A673 (cell line): ENCODE measurements around the gene FAM217B. TPM values are rescaled to one million over a fixed set of nuclear protein-coding genes. Genes with fewer than 3 reads are reported as not detected.

Experiments used
- BruUV-seq: library from RNA; stranded (reverse); fragments of 400-500 nt; replicated peaks from 2 replicates; lab custom pipeline; 2021; lab: Mats Ljungman, UMichigan
- CTCF ChIA-PET: fragments of 300-600 bp; sonication (Branson Sonifier 250); formaldehyde crosslinking; loops from one replicate; lab custom pipeline; 2022; ENCODE audit warnings: antibody characterized with exemption; lab: Charles Lee
- POLR2A ChIA-PET: fragments of 300-600 bp; sonication (Branson Sonifier 250); formaldehyde crosslinking; loops from one replicate; lab custom pipeline; 2022; ENCODE audit warnings: antibody characterized with exemption; ENCODE audit not compliant: low non-redundant PET; lab: Charles Lee
- DNase-seq: peaks from one replicate; pipeline ENCODE4 v3.0.0-alpha.2; 2015; ENCODE audit warnings: low spot score
- H3K27ac ChIP-seq: fragments of 200-600 bp; sonication (generic); 2 replicates; pipeline ENCODE4 v1.5.1; 2016; ENCODE audit warnings: mixed run types, low read depth, mild to moderate bottlenecking, mixed read lengths, antibody characterized with exemption, low read length; ENCODE audit not compliant: poor library complexity, severe bottlenecking
- H3K27me3 ChIP-seq: fragments of 200-600 bp; sonication (generic); replicated peaks from 2 replicates; pipeline ENCODE4 v1.6.1; 2017; ENCODE audit warnings: mixed run types, low read depth, mild to moderate bottlenecking, mixed read lengths, antibody characterized with exemption, low read length; ENCODE audit not compliant: insufficient read depth, poor library complexity
- H3K36me3 ChIP-seq: fragments of 200-600 bp; sonication (generic); 2 replicates; pipeline ENCODE4 v1.6.1; 2016; ENCODE audit warnings: mixed run types, mild to moderate bottlenecking, mixed read lengths, antibody characterized with exemption, low read length; ENCODE audit not compliant: insufficient read depth, poor library complexity, severe bottlenecking
- H3K4me1 ChIP-seq: fragments of 200-600 bp; sonication (generic); 2 replicates; pipeline ENCODE4 v1.6.1; 2017; ENCODE audit warnings: mixed run types, mild to moderate bottlenecking, mixed read lengths, antibody characterized with exemption, low read length; ENCODE audit not compliant: insufficient read depth, poor library complexity, severe bottlenecking
- H3K4me3 ChIP-seq: fragments of 200-600 bp; sonication (generic); 2 replicates; pipeline ENCODE4 v1.5.1; 2016; ENCODE audit warnings: low read depth, mixed run types, mild to moderate bottlenecking, mixed read lengths, low read length; ENCODE audit not compliant: poor library complexity, severe bottlenecking
- H3K9me3 ChIP-seq: fragments of 200-600 bp; sonication (generic); 2 replicates; pipeline ENCODE4 v1.6.1; 2016; ENCODE audit warnings: mixed run types, low read depth, mild to moderate bottlenecking, mixed read lengths, antibody characterized with exemption, low read length; ENCODE audit not compliant: poor library complexity, severe bottlenecking
- CTCF ChIP-seq: fragments of 300-800, 200-600 bp; sonication (generic); conservative IDR thresholded peaks from 2 replicates; pipeline ENCODE4 v1.5.1; 2017; ENCODE audit warnings: low read depth, mild to moderate bottlenecking, antibody characterized with exemption, low read length, moderate library complexity, mixed read lengths
- EZH2 ChIP-seq: fragments of 200-600 bp; sonication (generic); IDR thresholded peaks from 2 replicates; pipeline ENCODE4 v1.6.1; 2017; ENCODE audit warnings: borderline replicate concordance, low read depth, mild to moderate bottlenecking, mixed read lengths, antibody characterized with exemption, low read length; ENCODE audit not compliant: poor library complexity, severe bottlenecking
- intact Hi-C: fragments of 100-400 bp; cut with micrococcal nuclease; formaldehyde crosslinking; loops from one replicate; pipeline ENCODE4 v1.10.0; 2022; ENCODE audit not compliant: unreplicated experiment
- total RNA-seq: library from RNA; stranded (reverse); gene quantifications from 2 replicates; pipeline ENCODE4 v1.2.3, GENCODE V29; 2021

The FAM217B gene
- total RNA-seq, 1 experiment from 2014 or later, result 26.6 TPM

GRCh38 chr20:59912609-59913008, 27.6 kb upstream of the FAM217B start:
- peaks cover 38% of the 10 kb centered on the region for H3K27me3 ChIP-seq
- CTCF ChIA-PET, result no interaction called here
- no peak overlapping the region for H3K27ac ChIP-seq
- DNase-seq, result no peak
- H3K36me3 ChIP-seq, result no peaks in the 10 kb centered on the region
- POLR2A ChIA-PET, result no interaction called here
- no peak overlapping the region for H3K4me3 ChIP-seq
- TF ChIP-seq CTCF, result no peak
- TF ChIP-seq EZH2, result no peak
- no TSS peak for BruUV-seq
- no peaks in the 10 kb centered on the region for H3K4me1 ChIP-seq
- intact Hi-C loops, result no loop called here
- no peaks in the 10 kb centered on the region for H3K9me3 ChIP-seq

GRCh38 chr20:59920944-59921343, 19.2 kb upstream of the FAM217B start:
- Histone ChIP-seq H3K4me3 (no peak overlapping the region), H3K4me1 (no peaks in the 10 kb centered on the region), H3K27me3 (no peaks in the 10 kb centered on the region), H3K36me3 (no peaks in the 10 kb centered on the region), H3K9me3 (no peaks in the 10 kb centered on the region), H3K27ac (no peak overlapping the region)
- TF ChIP-seq CTCF (no peak), EZH2 (no peak)
- BruUV-seq, result no TSS peak
- ChIA-PET POLR2A (no interaction called here), CTCF (no interaction called here)
- DNase-seq, result no peak
- intact Hi-C loops, result no loop called here

GRCh38 chr20:59923514-59923913, 16.7 kb upstream of the FAM217B start:
- H3K4me1 ChIP-seq, result no peaks in the 10 kb centered on the region
- intact Hi-C loops, result no loop called here
- no peak for DNase-seq
- no peak overlapping the region for H3K4me3 ChIP-seq
- no peaks in the 10 kb centered on the region for H3K27me3 ChIP-seq
- ChIA-PET POLR2A (no interaction called here), CTCF (no interaction called here)
- BruUV-seq, result no TSS peak
- H3K9me3 ChIP-seq, result no peaks in the 10 kb centered on the region
- TF ChIP-seq CTCF (no peak), EZH2 (no peak)
- no peaks in the 10 kb centered on the region for H3K36me3 ChIP-seq
- H3K27ac ChIP-seq, result no peak overlapping the region
